ENCODE results near the gene INPP5A. TPM values are rescaled to one million over a fixed set of nuclear protein-coding genes. Genes with fewer than 3 reads are reported as not detected.
"Not testable (repeated sequence)": the region's sequence is repeated elsewhere in the genome, so short reads cannot be mapped to it uniquely, and the experiment has no call there.

The INPP5A gene
- total RNA-seq, 1 experiment from 2014 or later = 12.3 TPM

DNA sequence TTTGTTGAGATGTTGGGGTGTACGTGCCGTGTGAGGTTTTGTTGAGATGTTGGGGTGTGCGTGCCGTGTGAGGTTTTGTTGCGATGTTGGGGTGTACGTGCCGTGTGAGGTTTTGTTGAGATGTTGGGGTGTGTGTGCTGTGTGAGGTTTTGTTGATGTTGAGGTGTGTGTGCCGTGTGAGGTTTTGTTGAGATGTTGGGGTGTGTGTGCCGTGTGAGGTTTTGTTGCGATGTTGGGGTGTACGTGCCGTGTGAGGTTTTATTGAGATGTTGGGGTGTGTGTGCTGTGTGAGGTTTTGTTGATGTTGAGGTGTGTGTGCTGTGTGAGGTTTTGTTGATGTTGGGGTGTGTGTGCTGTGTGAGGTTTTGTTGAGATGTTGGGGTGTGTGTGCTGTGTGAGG is 35.4 kb downstream of the INPP5A start:
- H3K79me2 ChIP-seq (ENCODE audit: insufficient read depth, low read length); H3K9ac ChIP-seq (ENCODE audit: low read length); H3K4me2 ChIP-seq (ENCODE audit: low read length); CTCF ChIA-PET; RAD21 ChIA-PET (ENCODE audit: low non-redundant PET in 1 of 2, low total read pairs in 2 of 2, uncharacterized antibody in 2 of 2, unreplicated experiment in 2 of 2); H4K20me1 ChIP-seq (ENCODE audit: insufficient read depth); POLR2A ChIA-PET; H3K27ac ChIP-seq (ENCODE audit: low read depth, low read length); BruUV-seq (replicated peaks); intact Hi-C loops (cut with micrococcal nuclease); ATAC-seq; DNase-seq (ENCODE audit: low read depth, low spot score); H3K9me2 ChIP-seq (ENCODE audit: insufficient read depth); H3K9me3 ChIP-seq (ENCODE audit: control insufficient read depth in 1 of 2, insufficient read depth in 1 of 2, low read depth in 1 of 2, low read length in 2 of 2); H3K4me3 ChIP-seq (replicated peaks in 1 of 2; ENCODE audit: low read depth in 1 of 2, low read length in 2 of 2); H3K36me3 ChIP-seq (ENCODE audit: control insufficient read depth in 1 of 2, insufficient read depth in 2 of 2, low read length in 2 of 2); H2AFZ ChIP-seq (ENCODE audit: low read depth, low read length, poor library complexity, severe bottlenecking); H3K27me3 ChIP-seq (ENCODE audit: insufficient read depth, low read length): not testable (repeated sequence)
- peaks cover 18 to 22% of the 10 kb centered on the region in 2 experiments for H3K4me1 ChIP-seq (ENCODE audit: control insufficient read depth in 1 of 2, insufficient read depth in 2 of 2, low read length in 2 of 2)

DNA sequence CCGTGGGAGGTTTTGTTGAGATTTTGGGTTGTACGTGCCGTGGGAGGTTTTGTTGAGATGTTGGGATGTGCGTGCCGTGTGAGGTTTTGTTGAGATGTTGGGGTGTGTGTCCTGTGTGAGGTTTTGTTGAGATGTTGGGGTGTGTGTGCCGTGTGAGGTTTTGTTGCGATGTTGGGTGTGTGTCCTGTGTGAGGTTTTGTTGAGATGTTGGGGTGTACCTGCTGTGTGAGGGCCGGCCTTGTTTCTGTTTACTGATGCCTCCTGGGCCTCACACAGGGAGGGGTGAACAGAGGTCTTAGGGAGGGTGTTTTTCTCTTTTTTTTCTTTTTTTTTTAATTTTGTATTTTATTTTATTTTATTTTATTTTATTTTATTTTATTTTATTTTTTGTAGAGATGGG is 36.7 kb downstream of the INPP5A start:
- Histone ChIP-seq H3K79me2 (ENCODE audit: insufficient read depth, low read length) (no peaks in the 10 kb centered on the region), H2AFZ (ENCODE audit: low read depth, low read length, poor library complexity, severe bottlenecking) (no peak overlapping the region), H3K9me3 (ENCODE audit: control insufficient read depth in 1 of 2, insufficient read depth in 1 of 2, low read depth in 1 of 2, low read length in 2 of 2) (no peaks in the 10 kb centered on the region), H3K9me2 (ENCODE audit: insufficient read depth) (no peaks in the 10 kb centered on the region), H3K9ac (ENCODE audit: low read length) (no peak overlapping the region), H3K4me2 (ENCODE audit: low read length) (no peak overlapping the region), H4K20me1 (ENCODE audit: insufficient read depth) (no peaks in the 10 kb centered on the region), H3K4me3 (replicated peaks in 1 of 2; ENCODE audit: low read depth in 1 of 2, low read length in 2 of 2) (no peak overlapping the region), H3K4me1 (ENCODE audit: control insufficient read depth in 1 of 2, insufficient read depth in 2 of 2, low read length in 2 of 2) (peaks cover 18 to 22% of the 10 kb centered on the region in 2 experiments), H3K36me3 (ENCODE audit: control insufficient read depth in 1 of 2, insufficient read depth in 2 of 2, low read length in 2 of 2) (no peaks in the 10 kb centered on the region), H3K27me3 (ENCODE audit: insufficient read depth, low read length) (no peaks in the 10 kb centered on the region), H3K27ac (ENCODE audit: low read depth, low read length) (no peak overlapping the region)
- BruUV-seq (replicated peaks) = no TSS peak
- ChIA-PET RAD21 (ENCODE audit: low non-redundant PET in 1 of 2, low total read pairs in 2 of 2, uncharacterized antibody in 2 of 2, unreplicated experiment in 2 of 2) (no interaction called here), CTCF (no interaction called here), POLR2A (no interaction called here)
- TF ChIP-seq TCF7L2 (IDR thresholded peaks at IDR 0.05; ENCODE audit: borderline replicate concordance, extremely low read depth, insufficient read depth, insufficient read length) (no peak), FOSL1 (IDR thresholded peaks at IDR 0.05; ENCODE audit: low read depth) (no peak), ZFX (IDR thresholded peaks at IDR 0.05) (no peak), POLR2A (IDR thresholded peaks at IDR 0.05; ENCODE audit: borderline replicate concordance, extremely low read depth, insufficient read depth, insufficient read length) (no peak), ATF3 (IDR thresholded peaks at IDR 0.05) (no peak), EZH2phosphoT487 (IDR thresholded peaks at IDR 0.05; ENCODE audit: borderline replicate concordance) (no peak), ZBTB33 (IDR thresholded peaks at IDR 0.05; ENCODE audit: extremely low read depth, insufficient replicate concordance, low read length) (no peak), YY1 (IDR thresholded peaks at IDR 0.05; ENCODE audit: extremely low read depth, insufficient replicate concordance, low read depth, low read length) (no peak), RAD21 (IDR thresholded peaks at IDR 0.05; ENCODE audit: low read depth) (no peak), MAX (IDR thresholded peaks at IDR 0.05) (no peak), CTCF (IDR thresholded peaks at IDR 0.05 in 2 of 3, conservative IDR thresholded peaks at IDR 0.05 in 1 of 3; ENCODE audit: borderline replicate concordance in 1 of 3, insufficient read depth in 1 of 3, low read depth in 2 of 3, low read length in 2 of 3) (no peak), JUND (IDR thresholded peaks at IDR 0.05) (no peak)
- TF ChIP-seq, protein P1, sequence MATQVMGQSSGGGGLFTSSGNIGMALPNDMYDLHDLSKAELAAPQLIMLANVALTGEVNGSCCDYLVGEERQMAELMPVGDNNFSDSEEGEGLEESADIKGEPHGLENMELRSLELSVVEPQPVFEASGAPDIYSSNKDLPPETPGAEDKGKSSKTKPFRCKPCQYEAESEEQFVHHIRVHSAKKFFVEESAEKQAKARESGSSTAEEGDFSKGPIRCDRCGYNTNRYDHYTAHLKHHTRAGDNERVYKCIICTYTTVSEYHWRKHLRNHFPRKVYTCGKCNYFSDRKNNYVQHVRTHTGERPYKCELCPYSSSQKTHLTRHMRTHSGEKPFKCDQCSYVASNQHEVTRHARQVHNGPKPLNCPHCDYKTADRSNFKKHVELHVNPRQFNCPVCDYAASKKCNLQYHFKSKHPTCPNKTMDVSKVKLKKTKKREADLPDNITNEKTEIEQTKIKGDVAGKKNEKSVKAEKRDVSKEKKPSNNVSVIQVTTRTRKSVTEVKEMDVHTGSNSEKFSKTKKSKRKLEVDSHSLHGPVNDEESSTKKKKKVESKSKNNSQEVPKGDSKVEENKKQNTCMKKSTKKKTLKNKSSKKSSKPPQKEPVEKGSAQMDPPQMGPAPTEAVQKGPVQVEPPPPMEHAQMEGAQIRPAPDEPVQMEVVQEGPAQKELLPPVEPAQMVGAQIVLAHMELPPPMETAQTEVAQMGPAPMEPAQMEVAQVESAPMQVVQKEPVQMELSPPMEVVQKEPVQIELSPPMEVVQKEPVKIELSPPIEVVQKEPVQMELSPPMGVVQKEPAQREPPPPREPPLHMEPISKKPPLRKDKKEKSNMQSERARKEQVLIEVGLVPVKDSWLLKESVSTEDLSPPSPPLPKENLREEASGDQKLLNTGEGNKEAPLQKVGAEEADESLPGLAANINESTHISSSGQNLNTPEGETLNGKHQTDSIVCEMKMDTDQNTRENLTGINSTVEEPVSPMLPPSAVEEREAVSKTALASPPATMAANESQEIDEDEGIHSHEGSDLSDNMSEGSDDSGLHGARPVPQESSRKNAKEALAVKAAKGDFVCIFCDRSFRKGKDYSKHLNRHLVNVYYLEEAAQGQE (IDR thresholded peaks at IDR 0.05; ENCODE audit: low read depth) = no peak
- DNase-seq (ENCODE audit: low read depth, low spot score) = no peak
- no peak for ATAC-seq
- intact Hi-C loops (cut with micrococcal nuclease) = no loop called here
